ENCODE data around the gene PTPN3.

- no peak for TF ChIP-seq CTCF (IDR thresholded peaks at IDR 0.05)
- TF ChIP-seq SIN3A (IDR thresholded peaks at IDR 0.05; ENCODE audit: borderline replicate concordance, insufficient read depth, low read depth, low read length) = no peak
Observed at GRCh38 chr9:109424618-109425017, 73.5 kb downstream of the PTPN3 start.
